ENCODE results near the gene MLPH. TPM values are rescaled to one million over a fixed set of nuclear protein-coding genes. Genes with fewer than 3 reads are reported as not detected.

Gene MLPH
- total RNA-seq, 1 donor from 2014 or later: 7.3 TPM

DNA sequence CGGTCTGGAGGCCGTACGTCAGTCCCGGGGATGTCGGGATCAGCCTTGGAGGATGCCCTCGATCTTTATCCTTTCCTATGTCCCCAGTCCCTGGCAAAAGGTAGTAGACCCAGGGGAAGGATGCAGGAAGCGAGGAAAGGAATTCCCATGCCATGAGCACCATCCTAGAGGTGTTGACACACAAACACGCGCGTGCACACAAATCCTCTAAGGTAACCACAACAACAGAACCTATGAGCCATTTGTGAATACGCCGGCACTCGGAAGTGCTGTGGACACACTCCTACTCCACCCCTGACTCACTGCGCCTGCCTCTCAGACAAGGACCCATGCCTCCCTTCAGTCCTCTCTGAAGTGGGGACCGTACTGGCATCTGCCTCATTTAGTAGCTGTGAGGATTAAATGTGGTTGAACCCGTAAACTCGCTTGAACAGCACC, 11.3 kb upstream of the MLPH start:
- DNase-seq (ENCODE audit: low spot score): peak; percentile 43

DNA sequence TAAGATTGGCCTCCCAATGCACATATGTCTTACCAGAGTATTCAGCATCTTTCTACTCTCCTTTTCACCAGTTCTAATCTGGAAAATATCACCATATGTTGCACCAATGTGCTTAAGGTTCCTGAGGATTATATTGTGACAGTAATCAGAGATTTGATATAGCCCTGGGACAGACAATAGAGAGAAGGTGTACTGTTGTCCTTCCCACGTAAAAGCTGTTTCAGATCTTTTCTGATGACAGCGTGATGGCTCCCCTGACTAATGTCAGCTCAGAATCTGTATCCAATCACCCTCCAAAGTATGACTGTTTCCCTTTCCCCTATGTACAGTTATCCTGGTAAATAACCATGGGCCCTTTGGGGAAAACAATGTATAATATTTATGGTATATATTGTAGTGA, 9.0 kb upstream of the MLPH start:
- no peak for DNase-seq (ENCODE audit: low spot score)

DNA sequence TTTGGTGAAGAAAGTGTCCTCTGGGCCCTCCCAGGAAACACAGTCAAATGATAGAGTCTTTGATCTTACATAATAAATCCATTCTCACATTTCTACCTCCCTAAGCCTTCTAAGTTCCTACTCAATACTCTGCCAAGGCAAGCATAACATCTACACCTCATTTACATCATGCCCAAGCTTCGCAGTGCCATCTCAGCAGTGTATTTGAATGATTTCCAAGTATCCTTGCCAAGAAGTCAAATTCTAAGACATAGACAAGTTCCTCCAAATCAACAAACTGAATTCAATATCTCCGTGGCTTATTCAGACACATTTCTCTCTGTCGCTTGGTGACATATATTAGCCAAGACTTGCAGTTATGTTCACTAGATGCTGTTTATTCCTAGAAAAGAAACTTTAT, 8.1 kb upstream of the MLPH start:
- no peak for DNase-seq (ENCODE audit: low spot score)

DNA sequence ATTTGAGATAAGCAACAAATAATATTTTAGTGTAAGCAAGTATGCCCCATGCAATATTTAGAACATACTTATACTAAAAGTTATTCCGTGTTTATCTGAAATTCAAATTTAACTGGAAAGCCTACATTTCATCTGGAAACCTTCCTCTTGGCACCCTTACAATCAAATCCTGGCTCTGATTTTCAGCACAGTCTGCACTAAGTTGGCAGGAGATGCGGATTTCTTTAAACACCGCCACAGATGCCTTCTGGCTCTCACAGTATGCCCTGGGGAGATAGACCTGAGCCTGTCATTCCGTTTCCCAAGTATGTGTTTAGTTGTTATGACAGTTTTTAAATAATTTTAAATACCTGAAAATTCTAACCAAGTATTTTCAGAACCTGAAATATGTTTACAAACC, 7.3 kb upstream of the MLPH start:
- no peak for DNase-seq (ENCODE audit: low spot score)

DNA sequence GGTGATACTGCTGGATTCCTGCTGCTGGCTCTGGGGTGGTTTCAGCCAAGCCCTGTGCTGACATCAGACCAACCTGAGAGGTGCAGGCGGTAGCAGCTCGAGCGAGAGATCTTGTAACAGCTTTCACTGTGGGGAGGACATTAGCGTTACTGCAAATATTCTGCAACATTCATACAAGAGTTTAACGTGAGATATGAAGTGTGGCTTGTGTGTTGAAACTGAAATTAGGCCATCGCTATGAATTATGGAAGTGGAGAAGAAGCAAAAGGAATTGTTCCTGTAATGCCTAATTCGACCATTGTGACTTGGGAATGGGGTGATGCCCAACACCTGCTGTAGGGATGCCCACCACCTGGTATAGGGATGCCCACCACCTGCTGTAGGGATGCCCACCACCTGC, 6.5 kb upstream of the MLPH start:
- DNase-seq (ENCODE audit: low spot score): peak; percentile 45

DNA sequence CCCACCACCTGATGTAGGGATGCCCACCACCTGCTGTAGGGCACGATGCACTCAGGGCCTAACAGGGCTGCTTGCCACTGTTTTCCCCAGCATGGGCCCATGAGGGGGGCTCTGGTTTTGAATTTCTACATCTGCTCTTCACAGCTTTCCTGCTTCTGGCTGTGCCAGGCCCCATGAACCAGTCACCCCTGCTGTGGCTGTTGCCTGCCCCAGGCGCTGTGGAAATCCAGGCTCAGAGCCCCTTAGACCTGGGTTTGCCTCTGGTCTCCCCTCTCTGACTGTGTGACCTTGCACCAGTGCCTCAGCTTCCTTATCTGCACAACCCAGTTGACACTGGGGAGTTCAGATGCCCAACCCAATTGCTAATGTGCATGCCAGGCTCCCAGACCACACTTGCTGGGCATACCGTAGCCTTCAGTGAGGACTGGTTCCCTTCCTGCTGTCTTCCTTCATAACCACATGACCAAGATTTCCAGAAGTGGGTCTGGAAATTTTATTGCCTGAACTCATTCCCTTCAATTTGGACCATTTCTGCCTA, 6.0 kb upstream of the MLPH start:
- DNase-seq (ENCODE audit: low spot score): peak; percentile 71

DNA sequence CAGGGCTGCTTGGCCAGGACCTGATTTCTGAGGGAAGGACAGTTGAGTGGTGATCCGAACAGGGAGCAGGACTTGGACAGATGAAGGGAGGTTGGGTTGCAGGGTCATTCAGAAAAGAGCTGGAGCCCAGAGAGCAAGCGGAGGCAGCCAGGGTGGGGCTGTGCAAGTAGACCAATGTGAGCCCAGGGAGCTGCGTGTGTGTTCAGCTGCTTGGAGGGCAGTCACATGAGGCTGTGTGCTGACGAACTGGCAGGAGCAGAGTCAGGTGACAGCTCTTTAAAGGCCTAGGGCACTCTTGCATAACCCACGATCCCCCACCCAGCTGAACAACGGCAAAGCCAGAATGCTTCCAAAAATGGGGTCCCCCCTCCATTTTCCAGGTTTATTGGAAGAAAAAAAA, 4.6 kb upstream of the MLPH start:
- DNase-seq (ENCODE audit: low spot score): peak; percentile 89

DNA sequence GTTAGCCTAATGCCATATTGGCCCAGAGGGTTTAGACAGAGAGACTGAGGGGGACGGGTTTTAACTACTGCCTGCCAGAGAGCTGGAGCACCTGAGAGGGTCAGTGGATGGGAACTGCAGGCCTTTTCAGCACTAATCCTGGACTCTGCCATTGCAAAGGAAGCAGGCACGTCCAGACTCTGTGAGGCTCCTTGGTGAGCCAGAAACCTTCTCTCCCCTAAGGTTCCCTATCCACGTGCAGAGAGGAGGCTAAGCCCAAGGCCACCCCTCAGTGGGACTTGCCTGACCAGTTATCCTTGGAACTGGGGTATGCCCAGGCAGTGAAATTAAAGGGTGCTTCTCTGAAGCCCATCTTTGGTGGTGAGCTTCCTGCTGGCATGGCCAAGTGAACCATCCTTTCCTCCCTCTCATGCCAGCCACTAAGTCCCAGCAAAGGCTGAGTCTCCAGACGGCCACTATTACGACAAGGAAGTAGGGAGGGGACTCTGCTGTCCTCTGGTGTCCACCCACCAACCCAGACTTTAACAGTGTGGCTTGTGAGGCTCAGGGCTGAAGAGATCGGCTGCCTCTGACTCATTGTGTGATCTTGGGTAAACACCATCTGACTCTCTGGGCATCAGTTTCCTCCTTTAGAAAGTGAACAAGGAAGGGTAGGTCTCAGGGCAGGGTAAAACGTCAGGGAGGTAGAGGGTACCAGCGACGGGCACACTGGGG, 3.9 kb upstream of the MLPH start:
- DNase-seq (ENCODE audit: low spot score): peak; percentile 60

DNA sequence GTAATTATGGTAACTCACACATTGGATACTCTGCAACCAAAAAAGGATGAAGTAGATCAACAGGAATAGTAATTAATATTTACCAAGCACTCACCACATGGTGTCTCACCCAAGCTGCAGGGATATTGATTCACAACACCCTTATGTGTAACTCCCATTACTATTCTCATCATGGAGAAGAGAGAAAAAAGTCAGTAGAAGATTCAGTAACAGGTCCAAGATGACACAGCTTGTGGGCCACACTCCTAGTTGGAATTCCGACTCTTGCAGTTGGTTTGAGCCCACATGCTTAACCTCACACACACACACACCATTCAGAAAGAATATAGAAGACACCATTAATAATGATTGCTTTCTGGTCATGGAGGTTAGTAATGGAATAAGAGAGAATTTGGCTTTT, 1.7 kb upstream of the MLPH start:
- no peak for DNase-seq (ENCODE audit: low spot score)

DNA sequence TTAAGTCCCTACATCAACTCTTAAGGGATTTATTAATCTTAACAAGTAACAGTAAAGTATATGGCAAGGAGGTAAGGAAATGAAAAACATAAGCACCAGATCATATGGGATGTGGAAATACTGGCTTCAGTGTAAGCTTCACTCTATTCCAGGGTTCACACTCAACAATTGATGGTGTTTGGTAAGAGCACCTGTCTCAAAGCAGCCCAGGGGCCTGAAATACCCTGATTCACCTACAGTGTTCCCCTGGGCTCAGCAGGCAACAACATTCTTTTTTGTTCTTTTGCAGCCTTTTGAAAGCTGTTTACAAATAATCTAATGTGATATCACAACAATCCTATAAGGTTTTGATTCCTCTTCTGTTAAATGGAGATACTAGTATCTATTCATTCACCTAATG, 1.2 kb upstream of the MLPH start:
- peak; percentile 20 for DNase-seq (ENCODE audit: low spot score)

DNA sequence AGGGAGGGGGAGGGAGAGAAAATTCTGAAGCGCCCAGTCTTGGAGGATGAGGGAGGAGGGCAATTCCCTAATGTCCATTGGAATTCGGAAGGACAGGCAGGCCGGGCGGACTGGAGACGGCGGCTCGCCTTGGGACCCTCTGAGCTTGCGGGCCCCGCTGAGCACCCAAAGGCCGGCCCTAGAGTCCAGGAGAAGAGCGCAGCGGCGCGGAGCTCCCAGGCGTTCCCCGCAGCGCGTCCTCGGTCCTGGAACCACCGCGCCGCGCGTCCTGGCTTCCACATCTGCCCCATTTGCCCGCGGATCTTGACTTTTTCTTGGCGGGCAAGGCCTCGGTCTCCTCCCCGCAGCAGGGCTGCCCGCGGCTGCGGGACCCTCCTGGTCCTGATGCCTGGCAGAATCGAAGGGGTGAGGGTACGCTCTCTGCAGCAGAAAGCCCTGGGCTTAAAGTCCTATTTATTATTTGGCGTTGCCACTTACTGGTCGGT, 675 bp upstream of the MLPH start:
- DNase-seq (ENCODE audit: low spot score): peak; percentile 87

DNA sequence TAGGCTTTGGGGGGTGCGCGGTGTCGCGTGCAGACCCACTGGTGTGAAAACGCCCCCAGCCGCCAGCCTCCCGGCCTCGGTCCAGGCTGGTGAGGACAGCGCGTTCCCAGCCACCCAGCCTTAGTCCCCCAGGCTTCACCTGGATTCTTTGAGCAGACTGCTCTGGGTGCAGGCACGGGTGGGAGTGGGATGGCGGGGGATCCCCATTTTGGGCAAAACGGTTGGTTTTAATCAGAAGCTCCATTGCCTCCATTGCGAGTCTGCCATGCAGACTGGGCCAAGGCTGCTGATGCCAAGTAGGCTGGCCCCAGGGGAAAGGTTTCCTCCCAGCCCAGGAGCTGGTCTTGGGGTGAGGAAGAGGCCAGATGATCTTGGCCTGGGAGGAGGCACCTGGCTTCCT, 445 bp downstream of the MLPH start:
- DNase-seq (ENCODE audit: low spot score): peak; percentile 80

DNA sequence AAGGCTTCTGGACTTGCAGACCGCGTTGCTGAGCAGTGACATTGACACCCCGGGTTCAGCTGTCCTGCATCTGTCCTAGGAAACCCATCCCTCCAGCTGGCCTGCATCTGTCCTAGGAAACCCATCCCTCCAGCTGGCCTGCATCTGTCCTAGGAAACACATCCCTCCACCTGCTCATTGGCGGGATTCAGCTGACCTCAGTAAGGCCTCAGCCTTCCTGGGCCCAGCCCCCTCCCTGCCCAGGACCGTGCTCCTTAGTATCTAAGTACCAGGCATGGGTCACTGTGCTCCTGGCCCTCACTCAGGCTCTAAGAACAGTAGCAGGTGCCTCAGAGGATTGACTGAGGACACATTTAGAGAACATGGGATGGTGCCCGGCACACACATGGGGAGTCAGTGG, 1.2 kb downstream of the MLPH start:
- DNase-seq (ENCODE audit: low spot score): peak; percentile 51

DNA sequence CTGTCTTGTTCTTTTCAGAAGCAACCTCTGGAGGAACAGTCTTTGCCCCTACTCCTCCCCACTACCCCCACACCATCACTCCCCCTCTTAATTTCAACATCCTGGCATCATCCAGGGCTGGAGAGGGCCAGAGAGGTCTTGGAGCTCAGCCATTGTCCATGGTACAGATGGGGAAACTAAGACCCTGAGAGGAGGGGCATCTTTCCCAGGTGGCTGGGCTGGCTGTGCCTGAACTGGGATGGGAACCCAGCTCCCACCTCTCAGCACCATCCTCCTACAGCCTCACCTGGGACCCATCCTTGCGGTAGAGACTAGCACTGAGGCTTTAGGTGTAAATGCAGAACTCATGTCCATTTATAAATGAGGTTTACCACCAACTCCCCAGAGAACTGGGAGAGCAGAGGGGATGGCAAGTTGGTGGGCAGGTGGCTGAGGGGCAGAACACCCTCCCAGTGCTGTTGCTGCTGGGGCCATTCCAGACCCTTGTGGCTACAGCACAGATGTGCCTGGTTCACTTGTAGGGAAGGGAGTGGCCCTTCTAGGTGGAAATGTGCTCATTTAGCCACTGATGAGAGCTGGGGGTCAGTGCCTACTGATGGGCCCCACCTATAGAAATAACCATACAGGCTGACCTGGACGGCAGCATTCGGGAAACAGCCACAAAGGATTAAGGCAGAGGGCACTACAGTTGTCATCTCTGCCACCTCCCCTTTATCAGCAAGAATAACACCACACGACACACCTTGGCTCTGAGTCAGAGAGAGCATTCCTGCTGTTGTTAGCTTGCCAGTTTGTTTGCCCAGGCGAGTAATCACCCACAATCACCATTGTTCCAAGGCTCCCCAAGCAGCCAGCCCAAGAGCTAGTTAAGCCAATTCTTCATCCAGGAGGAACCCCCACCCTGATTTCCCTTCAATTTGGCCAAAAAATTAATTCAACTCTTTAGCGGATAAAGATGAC, 2.1 kb downstream of the MLPH start:
- DNase-seq (ENCODE audit: low spot score): peak; percentile 30

DNA sequence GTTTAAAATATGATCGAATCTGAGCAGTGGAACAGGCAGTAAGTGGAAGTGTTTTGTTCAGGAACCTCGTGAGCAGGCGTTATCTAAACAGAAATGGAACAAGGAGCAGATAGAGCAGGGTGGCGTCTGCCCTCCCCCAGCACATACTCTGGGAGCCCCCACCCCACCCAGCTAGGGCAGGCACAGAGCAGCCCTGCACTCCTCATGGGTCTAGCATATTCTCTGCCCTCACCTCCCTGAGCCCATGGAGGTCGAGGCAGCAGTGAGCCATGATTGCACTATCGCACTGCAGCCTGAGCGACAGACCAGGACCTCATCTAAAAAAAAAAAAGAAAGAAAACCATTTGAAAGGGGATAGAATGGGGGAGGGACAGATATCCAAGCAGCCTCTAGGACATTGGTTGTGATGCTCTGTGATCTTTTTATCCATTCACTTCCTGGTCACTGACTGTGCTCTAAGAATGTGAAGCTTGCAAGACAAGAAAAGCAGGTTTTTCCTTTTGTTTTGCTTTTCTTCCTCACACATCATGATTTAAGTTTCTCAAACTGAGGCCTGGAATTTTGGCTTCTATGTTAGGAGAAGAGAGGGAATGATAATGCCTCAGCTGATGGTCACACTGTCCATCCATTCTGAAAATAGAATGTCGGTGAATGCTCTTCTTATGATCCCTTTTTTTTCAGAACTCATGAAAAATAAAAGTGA, 3.1 kb downstream of the MLPH start:
- DNase-seq (ENCODE audit: low spot score): peak; percentile 71

DNA sequence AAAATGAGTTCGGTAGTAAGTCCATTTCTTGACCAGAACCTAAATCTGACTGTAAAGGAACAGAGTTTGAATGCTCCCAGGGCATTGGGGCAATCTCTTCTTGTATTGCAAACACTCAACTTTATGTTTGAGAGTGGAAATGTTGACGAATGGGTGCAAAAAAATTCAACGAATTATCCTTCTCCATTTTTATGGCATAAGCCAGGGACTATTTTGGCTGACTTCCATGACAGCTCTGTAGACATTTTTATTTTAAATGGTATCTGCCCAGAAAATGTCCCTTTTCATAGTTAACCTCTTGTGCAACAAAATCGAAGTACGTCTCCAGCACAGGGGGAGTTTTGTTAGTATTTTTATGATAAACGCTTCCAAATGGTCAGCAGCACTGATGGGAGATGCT, 3.7 kb downstream of the MLPH start:
- no peak for DNase-seq (ENCODE audit: low spot score)

DNA sequence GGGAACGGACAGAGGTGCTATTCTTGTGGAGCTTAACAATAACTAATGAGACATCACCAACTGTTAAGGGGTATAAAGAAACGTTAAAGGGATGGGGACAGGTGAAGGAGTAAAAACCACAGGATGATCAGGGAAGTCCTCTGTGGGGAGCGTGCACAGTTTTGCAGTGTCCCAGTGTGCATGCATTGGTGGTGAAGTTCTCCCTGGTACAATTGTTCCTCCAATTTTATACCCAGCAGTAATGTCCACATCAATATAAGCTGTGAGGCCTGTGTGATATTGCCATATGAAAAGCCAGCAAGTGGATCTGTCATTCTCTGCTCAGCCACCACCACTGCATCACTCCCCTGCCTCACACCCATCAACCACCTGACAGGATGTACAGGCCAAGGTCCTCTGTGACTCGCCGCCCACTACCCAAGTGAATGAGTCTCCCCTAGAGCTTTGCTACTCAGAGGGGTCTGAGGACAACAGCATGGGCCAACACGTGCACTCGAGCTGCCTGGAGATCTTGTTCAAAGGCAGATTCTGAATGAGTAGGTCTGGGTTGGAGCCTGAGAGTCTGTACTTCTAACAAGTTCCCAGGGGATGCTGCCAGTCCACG, 4.6 kb downstream of the MLPH start:
- DNase-seq (ENCODE audit: low spot score): peak; percentile 47

DNA sequence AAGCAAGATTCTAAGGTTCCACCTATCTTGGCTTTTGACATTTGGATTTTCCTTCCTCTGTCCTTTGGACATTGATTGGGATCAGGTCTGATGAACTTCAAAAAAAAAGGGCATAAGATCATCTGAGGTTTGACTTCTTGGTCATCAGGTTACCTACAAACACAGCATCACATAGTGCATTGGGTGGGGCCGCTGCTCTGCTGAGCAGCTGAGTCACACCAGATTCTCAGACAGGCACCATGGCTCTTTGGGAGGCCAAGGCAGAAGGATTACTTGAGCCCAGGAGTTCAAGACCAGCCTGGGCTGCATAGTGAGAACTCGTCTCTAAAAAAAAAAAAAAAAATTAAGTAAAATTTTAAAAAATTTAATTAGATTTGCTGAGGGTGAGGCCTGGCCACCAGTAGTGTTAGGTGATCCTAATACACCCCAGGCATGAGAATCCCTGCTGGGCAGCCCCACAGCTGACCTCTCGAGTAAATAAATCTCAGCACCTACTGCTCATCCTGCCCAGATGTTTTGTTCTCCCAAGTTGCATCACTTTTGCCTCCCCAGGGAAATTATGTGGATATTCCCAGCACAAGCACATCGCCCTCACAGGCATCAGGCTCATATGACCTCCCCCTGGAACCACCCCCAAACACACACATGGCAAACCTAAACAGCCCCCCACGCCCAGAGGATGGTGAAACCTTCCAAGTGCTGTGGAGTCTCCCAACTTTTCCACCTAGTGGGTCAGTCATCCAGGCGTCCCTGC, 5.3 kb downstream of the MLPH start:
- peak; percentile 49 for DNase-seq (ENCODE audit: low spot score)

DNA sequence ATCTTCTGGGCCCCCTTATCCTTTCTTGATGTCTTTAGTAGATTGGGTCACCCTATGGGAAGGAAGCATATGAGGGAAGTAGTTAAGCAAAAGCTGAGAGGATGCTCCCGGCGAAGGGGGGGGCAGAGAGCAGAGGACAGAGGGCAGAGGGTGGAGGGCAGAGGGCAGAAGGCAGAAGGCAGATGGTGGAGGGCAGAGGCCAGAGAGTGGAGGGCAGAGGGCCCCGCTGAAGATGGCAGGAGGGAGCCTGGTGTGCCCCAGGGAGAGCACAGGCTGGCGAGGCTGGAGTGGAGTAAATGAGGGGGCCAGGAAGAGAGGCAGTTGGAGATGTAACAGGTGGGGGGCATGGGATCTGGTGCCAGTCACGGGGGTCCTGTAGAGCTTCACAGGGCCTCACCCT, 7.0 kb downstream of the MLPH start:
- DNase-seq (ENCODE audit: low spot score): peak; percentile 47

DNA sequence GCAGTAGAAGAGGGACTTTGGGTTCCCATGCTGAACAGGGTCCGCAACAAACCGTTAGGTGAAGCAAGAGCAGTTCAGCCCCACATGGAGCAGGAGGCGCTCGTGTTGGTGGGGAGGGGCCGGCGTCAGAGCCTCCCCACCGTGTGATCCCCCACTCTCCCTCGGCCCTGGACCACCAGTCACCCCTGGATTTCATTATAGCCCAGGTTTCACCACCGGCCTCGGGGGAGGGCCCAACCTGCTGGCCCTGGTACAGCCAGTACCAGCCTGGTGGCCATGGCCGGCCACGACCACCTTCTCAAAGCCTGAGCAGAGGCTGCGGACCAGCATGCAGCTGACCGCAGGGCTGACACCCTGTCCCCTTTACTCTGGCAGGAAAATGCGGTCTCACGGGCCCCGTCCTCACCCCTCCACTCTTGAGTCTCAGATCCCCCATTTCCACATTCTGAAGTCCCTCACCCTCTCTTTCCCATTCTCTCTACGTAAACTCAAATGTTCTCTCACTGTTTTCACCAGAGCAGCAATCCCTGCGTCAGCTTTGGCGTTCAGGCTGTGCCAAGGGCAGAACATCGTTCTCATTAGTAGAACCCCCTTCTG, 8.6 kb downstream of the MLPH start:
- no peak for DNase-seq (ENCODE audit: low spot score)
